ENCODE data around the gene KDM4C.

GRCh38 chr9:6712041-6712440, 45.7 kb upstream of the KDM4C start:
- TF ChIP-seq CTCF (conservative IDR thresholded peaks at IDR 0.05 in 1 of 2, IDR thresholded peaks at IDR 0.05 in 1 of 2; ENCODE audit: low read depth in 1 of 2, low read length in 2 of 2) (no peak), EZH2 (IDR thresholded peaks at IDR 0.05; ENCODE audit: low read length, missing control alignments) (no peak)
